Renal cortex interstitium (tissue), 11 donors: Measurements from ENCODE around the gene BIN1. TPM values are rescaled to one million over a fixed set of nuclear protein-coding genes. Genes with fewer than 3 reads are reported as not detected.
"Not testable (repeated sequence)": the region's sequence is repeated elsewhere in the genome, so short reads cannot be mapped to it uniquely, and the experiment has no call there.

Experiments
- DNase-seq, 11 donors: peaks; one replicate each; pipeline ENCODE4 v3.0.0-alpha.2; 2013; ENCODE audit warnings: low read depth in 9 of 11, low spot score in 4 of 11; ENCODE audit errors: extremely low read depth in 1 of 11
- polyA plus RNA-seq, 3 donors: library from polyadenylated mRNA; unstranded; fragments of 120-200 nt; gene quantifications; one replicate each; pipeline ENCODE4 v1.2.1, GENCODE V29; 2013; ENCODE audit not compliant: insufficient read length in 3 of 3

BIN1 gene
- polyA plus RNA-seq, 3 donors: 83.9 to 128 (median 116) TPM

- DNase-seq: no peak
Measured at GRCh38 chr2:127045792-127046501, 61.0 kb downstream of the BIN1 start.

GRCh38 chr2:127044977-127045661 is 61.8 kb downstream of the BIN1 start:
- DNase-seq: no peak

- no peak for DNase-seq
Measured at GRCh38 chr2:127044165-127044718, 62.7 kb downstream of the BIN1 start.

DNA sequence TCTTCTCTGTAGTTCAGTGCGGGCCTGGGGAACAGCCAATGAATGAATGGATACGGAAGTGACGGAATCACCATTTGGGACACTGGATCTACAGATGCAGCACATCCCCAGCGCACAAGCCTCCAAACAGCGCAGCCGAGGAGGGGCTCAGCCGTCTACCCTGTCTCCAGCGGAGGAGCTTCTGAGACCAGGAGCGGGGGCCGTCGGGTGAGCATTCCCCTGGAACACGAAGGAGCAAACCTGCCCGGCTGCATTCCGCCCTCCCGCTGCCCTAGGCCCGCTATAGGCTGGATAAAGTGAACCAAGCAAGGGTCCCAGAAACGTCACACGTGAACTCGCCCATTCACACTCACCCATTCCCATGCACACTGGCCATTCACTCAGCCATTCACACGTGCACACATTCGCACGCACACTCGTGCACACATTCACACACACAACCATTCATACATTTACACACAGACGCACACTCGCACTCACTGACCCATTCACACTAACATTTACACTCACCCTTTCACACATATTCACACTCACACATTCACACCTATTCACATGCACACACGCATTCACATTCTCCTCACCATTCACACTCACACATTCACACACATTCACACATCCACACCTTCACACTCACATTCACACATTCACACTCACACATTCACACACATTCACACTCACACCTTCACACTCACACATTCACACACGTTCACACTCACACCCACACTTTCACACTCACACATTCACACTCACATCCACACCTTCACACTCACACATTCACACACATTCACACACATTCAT is 63.4 kb downstream of the BIN1 start:
- no peak for DNase-seq

DNA sequence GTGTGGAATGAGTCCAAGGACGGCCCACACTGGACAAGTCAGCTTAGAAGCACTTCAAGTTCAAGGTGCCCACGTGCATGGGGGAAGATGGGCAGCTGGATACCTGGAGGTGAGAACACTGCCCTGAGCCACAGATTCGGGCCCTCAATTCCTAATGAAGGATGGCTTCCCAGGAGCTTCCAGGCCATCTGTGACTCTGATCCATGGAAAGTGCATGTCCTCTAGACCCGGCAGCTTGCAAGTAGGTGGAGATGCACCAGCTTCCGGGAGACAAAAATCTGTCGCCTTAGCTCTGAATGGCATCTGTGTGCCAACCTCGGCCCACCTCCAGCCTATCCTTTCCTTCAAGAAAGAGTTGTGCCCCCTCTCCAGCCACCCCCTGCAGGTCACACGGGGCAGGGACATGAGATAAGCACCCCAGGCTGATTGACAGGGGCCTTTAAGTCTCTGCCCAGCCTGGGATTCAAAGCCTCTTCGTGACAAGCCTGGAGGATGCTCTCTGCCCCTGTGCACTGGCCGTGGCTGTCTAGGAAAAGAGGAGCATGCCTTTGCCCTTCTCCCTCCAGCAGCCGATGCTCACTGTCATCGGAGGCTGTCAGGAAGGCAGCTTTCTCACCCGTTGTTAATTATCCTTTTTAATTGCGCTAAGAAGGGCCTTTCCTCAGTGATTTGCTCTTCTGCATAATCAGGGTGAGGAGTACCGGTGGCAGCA is 65.5 kb downstream of the BIN1 start:
- no peak for DNase-seq

- no peak for DNase-seq
Measured at GRCh38 chr2:127040169-127040568, 66.8 kb downstream of the BIN1 start.

- no peak for DNase-seq
Measured at GRCh38 chr2:127039387-127040031, 67.4 kb downstream of the BIN1 start.

DNA sequence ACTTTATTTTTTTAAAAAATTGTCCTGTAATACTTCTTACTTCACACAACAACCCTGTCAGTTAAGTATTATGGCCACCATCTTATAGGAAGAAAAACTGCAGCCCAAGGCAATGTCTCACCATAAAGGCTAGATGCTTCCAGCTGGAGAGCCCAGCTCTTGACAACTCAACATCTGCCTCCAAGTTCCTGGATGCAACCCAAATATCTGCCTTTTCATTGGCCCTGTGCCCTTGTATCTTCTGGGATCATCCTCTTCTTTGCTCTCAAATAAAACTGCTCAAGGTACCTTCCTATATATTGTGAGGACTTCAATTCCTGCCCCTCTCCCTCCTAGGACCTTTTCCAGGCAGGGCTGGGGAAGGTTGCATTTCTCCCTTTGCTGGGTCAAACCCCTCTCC is 69.5 kb downstream of the BIN1 start:
- DNase-seq: no peak

DNA sequence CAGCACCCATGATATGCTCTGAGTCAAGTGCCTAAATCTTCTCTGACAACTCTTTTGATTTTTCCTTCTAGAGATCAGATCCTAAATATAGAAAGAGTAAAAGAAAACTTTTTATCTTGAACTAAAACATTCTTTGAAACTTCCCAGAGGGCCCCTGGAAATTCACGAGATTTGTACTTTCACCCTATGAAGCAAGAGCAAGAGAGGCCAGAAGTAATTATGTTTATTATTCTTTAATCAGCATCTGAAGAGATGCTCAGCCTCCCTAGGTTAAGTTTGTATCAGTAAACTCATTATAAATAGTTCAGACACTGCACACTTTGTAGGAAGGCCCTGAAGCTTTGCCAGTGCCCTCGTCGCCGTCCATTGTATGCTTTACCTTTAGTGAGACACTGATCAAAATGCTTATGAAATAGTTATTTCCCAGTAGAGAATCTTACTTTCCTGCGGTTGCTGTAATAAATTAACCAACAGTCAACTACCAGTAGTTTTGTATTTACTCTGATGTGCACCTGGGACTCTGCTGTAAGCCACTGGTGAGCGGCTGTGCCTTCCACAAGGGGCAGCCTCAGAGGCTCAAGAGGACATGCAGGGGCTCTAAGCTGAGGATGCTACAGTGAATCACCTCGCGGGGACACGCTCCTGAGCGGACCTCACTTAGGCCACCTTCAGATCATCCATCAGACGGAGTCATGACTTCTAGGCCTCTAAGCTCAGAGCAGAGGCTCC is 71.9 kb downstream of the BIN1 start:
- no peak for DNase-seq

DNA sequence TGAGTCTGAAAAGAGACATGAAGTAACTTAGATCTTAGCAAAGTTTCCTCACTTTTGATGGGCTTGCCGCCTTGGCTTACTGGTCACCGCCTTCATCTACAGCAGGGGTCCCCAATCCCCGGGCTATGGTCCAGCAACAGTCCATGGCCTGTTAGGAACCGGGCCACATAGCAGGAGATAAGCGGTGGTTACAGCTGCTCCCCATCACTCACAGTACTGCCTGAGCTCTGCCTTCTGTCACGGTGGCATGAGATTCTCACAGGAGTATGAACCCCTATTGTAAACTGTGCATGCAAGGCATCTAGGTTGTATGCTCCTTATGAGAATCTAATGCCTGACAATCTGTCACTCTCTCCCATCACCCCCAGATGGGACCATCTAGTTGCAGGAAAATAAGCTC is 72.9 kb downstream of the BIN1 start:
- no peak for DNase-seq

GRCh38 chr2:127032621-127033020 is 74.3 kb downstream of the BIN1 start:
- no peak for DNase-seq

DNA sequence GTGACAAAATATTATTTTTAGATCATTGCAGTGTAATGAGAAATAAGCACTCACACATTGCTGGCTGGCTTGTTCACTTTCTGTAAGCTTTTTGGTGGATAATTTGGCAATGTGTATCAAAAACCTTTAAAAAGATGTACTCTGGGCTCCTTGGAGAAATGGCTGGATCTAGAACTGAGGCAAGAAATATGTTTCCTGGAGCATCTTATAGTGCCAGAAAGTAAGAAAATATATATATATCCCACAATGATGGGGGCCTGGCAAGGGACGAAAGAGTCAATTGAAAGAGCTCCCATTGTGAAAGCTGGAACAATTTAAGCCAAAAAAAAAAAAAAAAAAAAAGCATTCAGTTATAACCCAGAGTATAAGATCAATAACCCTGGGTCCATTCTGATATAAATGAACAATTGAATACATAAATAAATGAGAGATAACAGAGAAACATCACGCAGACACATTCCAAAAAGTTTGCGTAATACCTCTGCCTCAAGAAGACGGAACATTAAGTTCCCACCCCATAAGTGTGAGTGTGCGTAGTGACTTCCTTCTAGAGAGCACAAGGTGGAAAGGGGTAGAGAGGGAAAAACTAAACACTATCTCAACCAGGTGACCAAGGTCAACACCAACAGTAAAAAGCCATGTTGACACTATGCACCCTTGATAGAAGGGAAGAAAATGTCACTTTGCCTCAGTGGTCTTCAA is 77.5 kb downstream of the BIN1 start:
- no peak for DNase-seq

DNA sequence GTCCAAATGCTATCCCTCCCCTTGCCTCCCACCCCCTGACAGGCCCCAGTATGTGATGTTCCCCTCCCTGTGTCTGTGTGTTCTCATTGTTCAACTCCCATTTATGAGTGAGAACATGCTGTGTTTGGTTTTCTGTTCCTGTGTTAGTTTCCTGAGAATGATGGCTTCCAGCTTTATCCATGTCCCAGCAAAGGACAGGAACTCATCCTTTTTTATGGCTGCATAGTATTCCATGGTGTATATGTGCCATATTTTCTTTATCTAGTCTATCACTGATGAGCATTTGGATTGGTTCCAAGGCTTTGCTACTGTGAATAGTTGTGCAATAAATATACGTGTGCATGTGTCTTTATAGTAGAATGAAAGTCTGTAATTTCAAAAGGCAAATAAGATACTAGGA is 78.2 kb downstream of the BIN1 start:
- not testable (repeated sequence) for DNase-seq

DNA sequence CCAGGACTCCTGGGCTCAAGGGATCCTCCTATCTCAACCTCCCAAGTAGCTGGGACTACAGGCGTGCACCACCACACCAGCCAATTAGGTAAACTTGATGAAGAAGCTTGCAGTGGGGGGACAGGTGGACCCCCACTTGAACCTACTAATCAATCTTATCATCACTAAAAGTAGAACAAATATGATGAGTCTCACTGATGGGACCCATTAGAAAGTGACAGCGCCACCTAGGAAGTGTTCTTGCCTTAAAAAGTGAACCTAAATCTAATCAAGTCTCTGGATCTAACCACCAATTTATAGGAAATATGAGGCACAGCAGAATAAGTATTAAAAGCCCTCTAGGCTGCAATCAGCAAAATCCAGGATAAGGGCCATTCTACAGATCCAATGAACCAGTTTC is 79.2 kb downstream of the BIN1 start:
- DNase-seq: no peak

- peak in 10 of 11 donors; percentile 19 to 69 (median 58) for DNase-seq
Measured at GRCh38 chr2:127025359-127026166, 81.4 kb downstream of the BIN1 start.

GRCh38 chr2:127024769-127025358 is 82.1 kb downstream of the BIN1 start:
- DNase-seq: peak in 4 of 11 donors; percentile 12 to 50 (median 31)
